ENCODE data around the gene NMS.

The NMS gene

DNA sequence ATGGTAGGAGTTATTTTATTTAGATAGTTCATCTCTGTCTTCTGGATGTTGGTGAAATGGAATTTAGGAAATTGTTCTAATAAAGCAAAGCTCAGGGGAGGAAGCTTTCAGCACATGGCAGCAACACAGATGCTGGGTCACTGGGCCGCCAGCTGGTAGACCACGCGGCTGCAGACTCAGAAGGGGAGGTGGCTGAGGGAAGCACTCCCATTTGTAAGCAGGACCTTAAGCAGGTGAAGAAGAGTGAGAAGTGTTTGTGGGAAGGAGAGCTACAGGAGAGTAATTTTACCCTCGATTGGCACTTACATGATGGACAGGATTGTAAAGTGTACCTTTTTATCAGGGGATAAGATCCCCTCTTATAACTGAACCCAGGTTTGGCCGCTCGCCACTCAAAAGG is 24.4 kb downstream of the NMS start:
- no peak for DNase-seq

DNA sequence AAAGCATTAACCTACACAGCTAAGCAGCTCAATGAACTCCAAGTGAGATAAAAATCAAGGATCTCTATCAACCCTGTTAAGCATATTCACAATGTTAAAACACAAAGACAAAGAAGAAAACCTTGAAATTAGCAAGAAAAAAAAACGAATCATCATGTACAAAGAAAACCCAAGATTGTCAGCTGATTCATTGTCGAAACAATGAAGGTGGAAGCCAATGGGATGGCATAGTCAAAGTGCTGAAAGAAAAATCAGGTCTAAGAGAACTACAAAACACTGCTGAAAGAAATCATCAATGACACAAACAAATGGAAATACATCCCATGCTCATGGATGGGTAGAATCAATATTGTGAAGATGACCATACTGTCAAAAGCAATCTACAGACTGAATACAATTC is 32.5 kb downstream of the NMS start:
- no peak for DNase-seq

- no peak for DNase-seq
Observed at GRCh38 chr2:100504542-100504941, 34.3 kb downstream of the NMS start.

DNA sequence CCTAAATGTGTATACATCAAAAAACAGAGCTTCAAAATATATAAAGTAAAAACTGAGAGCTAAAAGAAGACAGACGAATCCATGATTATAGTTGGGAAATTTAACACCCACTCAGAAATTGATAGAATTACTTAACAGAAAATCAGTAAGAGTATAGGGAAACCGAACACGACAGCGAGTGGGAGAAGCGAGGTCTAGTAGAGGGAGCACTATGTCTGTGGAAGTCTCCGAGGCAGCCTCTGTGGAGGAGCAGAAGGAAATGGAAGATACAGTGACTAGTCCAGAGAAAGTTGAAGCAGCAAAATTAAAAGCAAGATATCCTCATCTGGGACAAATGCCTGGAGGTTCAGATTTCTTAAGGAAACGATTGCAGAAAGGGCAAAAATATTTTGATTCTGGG is 38.8 kb downstream of the NMS start:
- DNase-seq = no peak

GRCh38 chr2:100513650-100514049 is 43.4 kb downstream of the NMS start:
- no peak for DNase-seq

GRCh38 chr2:100517556-100517955 is 47.3 kb downstream of the NMS start:
- DNase-seq = no peak

- no peak for DNase-seq
Observed at GRCh38 chr2:100518801-100519200, 48.5 kb downstream of the NMS start.

DNA sequence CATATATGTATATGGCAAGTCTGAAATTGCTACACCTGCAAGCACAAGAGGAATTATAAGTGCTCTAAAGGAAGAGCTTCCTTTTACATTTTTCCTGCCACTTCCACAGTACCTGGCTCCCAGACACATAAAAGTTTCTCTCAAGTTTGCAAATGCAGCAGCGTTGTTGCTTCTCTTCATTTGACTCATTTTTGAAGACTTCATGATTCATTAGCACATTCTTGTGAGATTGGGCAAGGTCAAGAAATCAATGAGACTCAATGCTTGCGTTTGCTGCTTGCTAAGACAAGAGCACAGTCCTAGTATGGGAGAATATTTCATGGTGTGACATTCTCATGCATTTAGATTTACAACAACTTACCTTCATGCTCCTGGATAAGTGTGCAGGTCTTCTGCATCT is 49.9 kb downstream of the NMS start:
- DNase-seq = no peak

- DNase-seq = no peak
Observed at GRCh38 chr2:100522430-100522829, 52.1 kb downstream of the NMS start.

DNA sequence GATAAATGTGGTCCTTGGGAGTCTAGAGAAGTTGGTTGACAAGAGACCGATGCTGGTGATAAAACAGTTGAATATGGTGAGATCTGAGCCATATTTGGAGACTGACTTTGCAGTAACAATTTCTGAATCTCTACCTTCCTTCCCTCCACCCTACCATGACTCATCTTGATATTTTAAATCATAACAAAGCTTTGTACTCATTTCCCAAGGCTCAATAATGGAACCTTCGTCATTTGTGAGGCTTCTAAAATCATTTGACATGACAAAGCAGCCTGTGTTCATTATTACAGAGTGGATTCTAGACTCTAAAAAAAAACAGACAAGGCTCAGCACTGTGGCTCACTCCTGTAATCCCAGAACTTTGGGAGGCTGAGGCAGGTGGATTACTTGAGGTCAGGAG is 54.0 kb downstream of the NMS start:
- no peak for DNase-seq

GRCh38 chr2:100526868-100527267 is 56.6 kb downstream of the NMS start:
- DNase-seq = no peak

DNA sequence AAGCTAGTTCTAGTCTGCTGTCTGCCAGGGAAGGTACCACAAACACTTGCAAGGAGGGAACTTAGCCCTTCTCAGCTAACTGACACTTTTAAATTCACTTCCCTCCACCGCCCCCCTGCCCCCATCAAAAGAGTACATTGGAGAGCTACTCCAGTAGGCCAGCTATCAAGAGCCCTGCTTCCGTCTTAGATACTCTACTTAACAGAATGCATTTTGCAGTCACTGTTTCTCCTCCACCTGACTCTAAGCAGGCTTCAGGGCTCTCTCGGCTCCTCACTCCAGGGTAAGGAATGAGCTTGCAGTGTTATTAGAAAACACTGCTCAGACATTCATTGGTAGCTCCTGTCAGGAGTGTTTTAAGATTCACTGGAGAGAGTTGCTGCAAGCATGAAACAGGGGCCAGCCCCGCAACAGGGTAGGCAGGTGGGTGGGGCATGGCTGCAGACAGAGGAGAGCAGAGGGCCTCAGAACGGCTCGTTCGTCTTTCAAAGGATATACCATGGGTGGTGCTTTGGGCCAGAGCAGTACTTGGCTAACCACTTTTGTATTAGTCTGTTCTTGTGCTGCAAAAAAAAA is 57.2 kb downstream of the NMS start:
- no peak for DNase-seq

DNA sequence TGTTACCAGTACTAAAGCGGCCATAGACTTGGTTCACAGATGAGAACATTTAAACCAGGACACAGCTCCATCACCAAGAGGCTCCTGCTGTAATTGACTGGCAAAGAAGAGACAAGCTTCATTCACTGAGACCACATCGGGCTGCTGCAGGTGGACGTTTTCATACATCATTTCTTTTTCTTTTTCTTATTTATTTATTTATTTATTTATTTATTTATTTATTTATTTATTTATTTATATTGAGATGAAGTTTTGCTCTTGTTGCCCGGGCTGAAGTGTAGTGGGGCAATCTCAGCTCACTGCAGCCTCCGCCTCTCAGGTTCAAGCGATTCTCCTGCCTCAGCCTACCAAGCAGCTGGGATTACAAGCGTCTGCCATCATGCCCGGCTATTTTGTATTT is 58.9 kb downstream of the NMS start:
- no peak for DNase-seq

- no peak for DNase-seq
Observed at GRCh38 chr2:100529900-100530299, 59.6 kb downstream of the NMS start.
